Aorta (tissue), 5 donors: Measurements from ENCODE around the gene CDX2. TPM values are rescaled to one million over a fixed set of nuclear protein-coding genes. Genes with fewer than 3 reads are reported as not detected.

ENCODE experiments used
- ATAC-seq: fragments of 200-7000 bp; cut with Tn5 transposase; one replicate; pipeline ENCODE4 v1.9.1; 2022; ENCODE audit warnings: moderate library complexity; ENCODE audit not compliant: low FRiP score
- DNase-seq, 2 donors: peaks; one replicate each; pipeline ENCODE4 v3.0.0-alpha.2; 2020
- H3K27ac ChIP-seq, 2 donors: one replicate each; pipeline ENCODE4 v1.5.1; 2013; ENCODE audit warnings: low read length in 2 of 2, mild to moderate bottlenecking in 2 of 2, moderate library complexity in 2 of 2, control low read depth in 1 of 2, inconsistent platforms in 1 of 2, low read depth in 1 of 2
- H3K27me3 ChIP-seq, 2 donors: one replicate each; pipeline ENCODE4 v1.6.1; 2013; ENCODE audit warnings: control low read depth in 1 of 2, low read length in 1 of 2, mild to moderate bottlenecking in 1 of 2, moderate library complexity in 1 of 2; ENCODE audit not compliant: insufficient read depth in 2 of 2, control insufficient read depth in 1 of 2
- H3K36me3 ChIP-seq, 2 donors: one replicate each; pipeline ENCODE4 v1.6.1; 2013; ENCODE audit warnings: control low read depth in 1 of 2, low read length in 1 of 2, mild to moderate bottlenecking in 1 of 2; ENCODE audit not compliant: insufficient read depth in 2 of 2, control insufficient read depth in 1 of 2
- H3K4me1 ChIP-seq, 2 donors: one replicate each; pipeline ENCODE4 v1.6.1; 2013; ENCODE audit warnings: low read length in 2 of 2, control low read depth in 1 of 2, mild to moderate bottlenecking in 1 of 2, moderate library complexity in 1 of 2; ENCODE audit not compliant: insufficient read depth in 2 of 2, control insufficient read depth in 1 of 2
- H3K4me3 ChIP-seq, 2 donors: one replicate each; pipeline ENCODE4 v1.5.1; 2013; ENCODE audit warnings: low read length in 2 of 2, control low read depth in 1 of 2, mild to moderate bottlenecking in 1 of 2
- H3K9me3 ChIP-seq: one replicate; pipeline ENCODE4 v1.6.1; 2013; ENCODE audit warnings: mild to moderate bottlenecking, low read length; ENCODE audit not compliant: control insufficient read depth
- WGBS, 2 donors: extraction: QIAGEN DNeasy Blood & Tissue Kit; methylation state at CpG; one replicate each; pipeline ENCODE4 v1.1.7; 2013; 5-methylcytosine and 5-hydroxymethylcytosine counted together
- intact Hi-C, 2 donors: fragments of 100-400 bp; cut with DNase I; formaldehyde crosslinking; loops; one replicate each; pipeline versions ENCODE4 v1.14.2 to v1.15.0; 2022
- polyA plus RNA-seq, 2 donors: library from polyadenylated mRNA; stranded (reverse); fragments of 200-250 nt; gene quantifications; one replicate each; pipeline ENCODE4 v1.2.3, GENCODE V29; 2013
- total RNA-seq, 2 donors: library from RNA; stranded (reverse); fragmentation: NEBNext Ultra II Directional; extraction: Animal tissue kit (Norgen Biotek cat#: 25700); gene quantifications; one replicate each; pipeline ENCODE4 v1.2.1, GENCODE V29; 2021
- donor health status: healthy with polysubstance abuse.
- donor health status: Bipolar disorder and iron deficiency.
- donor health status: DM: no; HTN: no; CAD: no.
- donor health status: DM: no; HTN: no; CAD: no.
- donor health status: DM: yes; HTN: yes; CAD: no.

The CDX2 gene
- total and polyA plus RNA-seq, 4 donors, result 27.7 TPM; not detected in 3

GRCh38 chr13:27928805-27929753 is 40.0 kb downstream of the CDX2 start:
- ATAC-seq, result no peak
- WGBS, 2 donors, result 4 to 5% methylated on average over 48 of the region's 48 CpGs
- Histone ChIP-seq H3K27me3 (peaks cover 1 to 3% of the 10 kb centered on the region in 2 donors), H3K27ac (no peak overlapping the region), H3K4me3 (no peak overlapping the region), H3K9me3 (peaks cover 1% of the 10 kb centered on the region), H3K4me1 (no peaks in the 10 kb centered on the region), H3K36me3 (no peaks in the 10 kb centered on the region)
- DNase-seq, result no peak
- intact Hi-C loops, result no loop called here

- ATAC-seq (no peak), DNase-seq (no peak)
- no peak overlapping the region for H3K4me3 ChIP-seq
- H3K27ac ChIP-seq, result no peak overlapping the region
- WGBS, 2 donors, result 3% methylated on average over 26 of the region's 26 CpGs
- peaks cover 1 to 3% of the 10 kb centered on the region in 2 donors for H3K27me3 ChIP-seq
- H3K4me1 ChIP-seq, result no peaks in the 10 kb centered on the region
- H3K9me3 ChIP-seq, result peaks cover 1% of the 10 kb centered on the region
- intact Hi-C loops, result no loop called here
- H3K36me3 ChIP-seq, result no peaks in the 10 kb centered on the region
Measured at GRCh38 chr13:27928353-27928804, 40.7 kb downstream of the CDX2 start.

- H3K4me1 ChIP-seq, result no peaks in the 10 kb centered on the region
- no peak overlapping the region for H3K27ac ChIP-seq
- ATAC-seq (no peak), DNase-seq (no peak)
- intact Hi-C loops, result no loop called here
- H3K4me3 ChIP-seq, result no peak overlapping the region
- whole genome bisulfite sequencing, 2 donors, result 3% methylated on average over 50 to 53 of the region's 53 CpGs
- H3K27me3 ChIP-seq, result peaks cover 1 to 3% of the 10 kb centered on the region in 2 donors
- no peaks in the 10 kb centered on the region for H3K36me3 ChIP-seq
- no peaks in the 10 kb centered on the region for H3K9me3 ChIP-seq
Measured at GRCh38 chr13:27927444-27928352, 41.4 kb downstream of the CDX2 start.

GRCh38 chr13:27926644-27927434 is 42.3 kb downstream of the CDX2 start:
- peaks cover 3% of the 10 kb centered on the region in 2 donors for H3K27me3 ChIP-seq
- ATAC-seq (no peak), DNase-seq (no peak)
- H3K36me3 ChIP-seq, result no peaks in the 10 kb centered on the region
- H3K4me1 ChIP-seq, result no peaks in the 10 kb centered on the region
- intact Hi-C loops, result no loop called here
- H3K27ac ChIP-seq, result no peak overlapping the region
- H3K4me3 ChIP-seq, result no peak overlapping the region
- H3K9me3 ChIP-seq, result no peaks in the 10 kb centered on the region
- WGBS, 2 donors, result 4 to 6% methylated on average over 35 of the region's 35 CpGs

GRCh38 chr13:27925220-27925991 is 43.7 kb downstream of the CDX2 start:
- H3K27me3 ChIP-seq, result peaks cover 0 to 3% of the 10 kb centered on the region in 2 donors
- intact Hi-C loops, result no loop called here
- no peaks in the 10 kb centered on the region for H3K9me3 ChIP-seq
- no peak overlapping the region for H3K27ac ChIP-seq
- H3K4me3 ChIP-seq, result no peak overlapping the region
- H3K4me1 ChIP-seq, result no peaks in the 10 kb centered on the region
- ATAC-seq, result no peak
- 32 to 36% methylated on average over 9 of the region's 9 CpGs for WGBS, 2 donors
- H3K36me3 ChIP-seq, result no peaks in the 10 kb centered on the region
- DNase-seq, result no peak

GRCh38 chr13:27924529-27925141 is 44.5 kb downstream of the CDX2 start:
- H3K36me3 ChIP-seq, result no peaks in the 10 kb centered on the region
- no peak overlapping the region for H3K27ac ChIP-seq
- H3K27me3 ChIP-seq, result peaks cover 0 to 3% of the 10 kb centered on the region in 2 donors
- intact Hi-C loops, result no loop called here
- no peaks in the 10 kb centered on the region for H3K4me1 ChIP-seq
- WGBS, 2 donors, result 6% methylated on average over 34 to 46 of the region's 46 CpGs
- ATAC-seq, result no peak
- no peak for DNase-seq
- no peaks in the 10 kb centered on the region for H3K9me3 ChIP-seq
- H3K4me3 ChIP-seq, result no peak overlapping the region

- Histone ChIP-seq H3K4me1 (no peaks in the 10 kb centered on the region), H3K9me3 (no peaks in the 10 kb centered on the region), H3K36me3 (no peaks in the 10 kb centered on the region), H3K27ac (no peak overlapping the region), H3K27me3 (peaks cover 0 to 2% of the 10 kb centered on the region in 2 donors), H3K4me3 (no peak overlapping the region)
- intact Hi-C loops, result no loop called here
- ATAC-seq (no peak), DNase-seq (no peak)
- 5% methylated on average over 47 to 48 of the region's 48 CpGs for WGBS, 2 donors
Measured at GRCh38 chr13:27923794-27924528, 45.2 kb downstream of the CDX2 start.
